ENCODE data around the gene PDZRN3. TPM values are rescaled to one million over a fixed set of nuclear protein-coding genes. Genes with fewer than 3 reads are reported as not detected.

Gene PDZRN3
- polyA plus RNA-seq, 2 of the 4 experiments (the other 2 are of a cell fraction): not detected

DNA sequence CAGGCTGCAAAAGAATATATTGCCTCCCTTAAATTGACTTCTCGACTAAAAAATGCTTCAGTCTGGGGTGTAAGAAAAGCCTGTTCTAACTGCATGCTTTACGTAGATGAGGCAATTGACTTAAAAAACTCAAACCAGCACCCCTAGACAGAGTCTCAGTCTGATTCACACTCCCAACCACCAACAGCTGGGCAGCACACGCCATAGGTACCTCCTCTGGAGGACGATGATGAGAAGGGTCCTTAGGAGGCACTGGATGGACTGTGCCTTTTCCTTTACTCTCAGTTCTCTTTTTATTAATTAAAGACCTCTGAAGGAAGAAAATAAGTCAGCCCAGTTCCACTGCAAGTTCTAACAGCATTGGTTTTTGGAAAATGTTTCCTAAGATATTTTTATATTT is 175.0 kb downstream of the PDZRN3 start:
- 14% methylated on average over 4 of the region's 4 CpGs for WGBS (ENCODE audit: missing lambda C conversion rate)
- CTCF ChIA-PET: no interaction called here
- FAIRE-seq: no peak
- no peak overlapping the region for H3K4me3 ChIP-seq
- POLR2A ChIA-PET: no interaction called here
- TF ChIP-seq MYC (IDR thresholded peaks at IDR 0.05; ENCODE audit: borderline replicate concordance, low read length) (no peak), MAFK (IDR thresholded peaks at IDR 0.05; ENCODE audit: partially characterized antibody) (no peak), CBX2 (IDR thresholded peaks at IDR 0.05; ENCODE audit: borderline replicate concordance, low read depth) (no peak), HOXB5 (CRISPR knock-in tag; IDR thresholded peaks at IDR 0.05) (no peak), CHD4 (IDR thresholded peaks at IDR 0.05; ENCODE audit: borderline replicate concordance) (no peak)
- TF ChIP-seq, protein P1, sequence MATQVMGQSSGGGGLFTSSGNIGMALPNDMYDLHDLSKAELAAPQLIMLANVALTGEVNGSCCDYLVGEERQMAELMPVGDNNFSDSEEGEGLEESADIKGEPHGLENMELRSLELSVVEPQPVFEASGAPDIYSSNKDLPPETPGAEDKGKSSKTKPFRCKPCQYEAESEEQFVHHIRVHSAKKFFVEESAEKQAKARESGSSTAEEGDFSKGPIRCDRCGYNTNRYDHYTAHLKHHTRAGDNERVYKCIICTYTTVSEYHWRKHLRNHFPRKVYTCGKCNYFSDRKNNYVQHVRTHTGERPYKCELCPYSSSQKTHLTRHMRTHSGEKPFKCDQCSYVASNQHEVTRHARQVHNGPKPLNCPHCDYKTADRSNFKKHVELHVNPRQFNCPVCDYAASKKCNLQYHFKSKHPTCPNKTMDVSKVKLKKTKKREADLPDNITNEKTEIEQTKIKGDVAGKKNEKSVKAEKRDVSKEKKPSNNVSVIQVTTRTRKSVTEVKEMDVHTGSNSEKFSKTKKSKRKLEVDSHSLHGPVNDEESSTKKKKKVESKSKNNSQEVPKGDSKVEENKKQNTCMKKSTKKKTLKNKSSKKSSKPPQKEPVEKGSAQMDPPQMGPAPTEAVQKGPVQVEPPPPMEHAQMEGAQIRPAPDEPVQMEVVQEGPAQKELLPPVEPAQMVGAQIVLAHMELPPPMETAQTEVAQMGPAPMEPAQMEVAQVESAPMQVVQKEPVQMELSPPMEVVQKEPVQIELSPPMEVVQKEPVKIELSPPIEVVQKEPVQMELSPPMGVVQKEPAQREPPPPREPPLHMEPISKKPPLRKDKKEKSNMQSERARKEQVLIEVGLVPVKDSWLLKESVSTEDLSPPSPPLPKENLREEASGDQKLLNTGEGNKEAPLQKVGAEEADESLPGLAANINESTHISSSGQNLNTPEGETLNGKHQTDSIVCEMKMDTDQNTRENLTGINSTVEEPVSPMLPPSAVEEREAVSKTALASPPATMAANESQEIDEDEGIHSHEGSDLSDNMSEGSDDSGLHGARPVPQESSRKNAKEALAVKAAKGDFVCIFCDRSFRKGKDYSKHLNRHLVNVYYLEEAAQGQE (IDR thresholded peaks at IDR 0.05): no peak
- TF ChIP-seq, protein P2, sequence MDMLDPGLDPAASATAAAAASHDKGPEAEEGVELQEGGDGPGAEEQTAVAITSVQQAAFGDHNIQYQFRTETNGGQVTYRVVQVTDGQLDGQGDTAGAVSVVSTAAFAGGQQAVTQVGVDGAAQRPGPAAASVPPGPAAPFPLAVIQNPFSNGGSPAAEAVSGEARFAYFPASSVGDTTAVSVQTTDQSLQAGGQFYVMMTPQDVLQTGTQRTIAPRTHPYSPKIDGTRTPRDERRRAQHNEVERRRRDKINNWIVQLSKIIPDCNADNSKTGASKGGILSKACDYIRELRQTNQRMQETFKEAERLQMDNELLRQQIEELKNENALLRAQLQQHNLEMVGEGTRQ (IDR thresholded peaks at IDR 0.05): no peak
- no peak for ATAC-seq
- no peak overlapping the region for H3K27ac ChIP-seq
- no peaks in the 10 kb centered on the region for H3K9me3 ChIP-seq
- no peaks in the 10 kb centered on the region for H3K4me1 ChIP-seq
- no peak overlapping the region for H3K4me2 ChIP-seq
- DNase-seq (ENCODE audit: low read depth in 1 of 2, low spot score in 1 of 2): no peak

DNA sequence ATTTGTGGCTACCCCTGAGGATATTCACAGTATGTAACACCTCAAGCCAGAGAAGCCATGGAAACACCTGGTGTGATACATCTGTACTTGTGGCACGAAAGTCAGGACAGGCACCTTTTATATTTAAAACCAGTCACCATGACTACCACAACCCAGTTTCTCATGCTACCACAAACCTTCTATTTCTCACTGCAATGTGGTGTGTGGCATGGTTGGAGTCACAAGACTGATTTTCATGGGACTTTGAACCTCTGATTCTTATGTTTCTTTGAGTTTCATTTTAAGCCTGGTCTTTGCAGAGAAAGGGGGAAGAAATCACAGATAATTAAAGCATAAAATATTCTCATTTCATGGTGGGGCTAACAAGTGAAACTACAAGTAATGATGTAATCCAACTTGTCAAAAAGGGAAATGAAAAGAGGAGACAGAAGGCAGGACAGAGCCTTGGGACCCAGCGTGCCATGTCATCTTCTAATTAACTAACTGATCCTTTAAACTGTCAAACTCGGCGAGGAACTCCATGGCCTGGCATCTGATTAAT is 175.9 kb downstream of the PDZRN3 start:
- 18% methylated on average over 4 of the region's 4 CpGs for WGBS (ENCODE audit: missing lambda C conversion rate)
- H3K4me2 ChIP-seq: no peak overlapping the region
- no peak for TF ChIP-seq PHF8 (IDR thresholded peaks at IDR 0.05; ENCODE audit: borderline replicate concordance, low read depth)
- no peak for TF ChIP-seq HOXA7 (CRISPR knock-in tag; IDR thresholded peaks at IDR 0.05)
- TF ChIP-seq RARB (CRISPR knock-in tag; IDR thresholded peaks at IDR 0.05): no peak
- no peak for TF ChIP-seq SMC3 (IDR thresholded peaks at IDR 0.05)
- TF ChIP-seq ZSCAN20 (CRISPR knock-in tag; IDR thresholded peaks at IDR 0.05): no peak
- no peak for TF ChIP-seq POLR2A (IDR thresholded peaks at IDR 0.05; ENCODE audit: low read length)
- TF ChIP-seq HOXB13 (CRISPR knock-in tag; IDR thresholded peaks at IDR 0.05; ENCODE audit: low read depth): no peak
- TF ChIP-seq FOSB (CRISPR knock-in tag; IDR thresholded peaks at IDR 0.05): no peak
- no peak for TF ChIP-seq ZFP36 (IDR thresholded peaks at IDR 0.05; ENCODE audit: borderline replicate concordance, partially characterized antibody)
- TF ChIP-seq KDM1A (IDR thresholded peaks at IDR 0.05; ENCODE audit: low read depth): no peak
- no peaks in the 10 kb centered on the region for H3K4me1 ChIP-seq
- FAIRE-seq (no peak), DNase-seq (ENCODE audit: low read depth in 1 of 2, low spot score in 1 of 2) (no peak), ATAC-seq (no peak)
- no peak overlapping the region for H3K4me3 ChIP-seq
- CTCF ChIA-PET: no interaction called here
- no peak overlapping the region for H3K27ac ChIP-seq
- no peaks in the 10 kb centered on the region for H3K9me3 ChIP-seq
- POLR2A ChIA-PET: no interaction called here

DNA sequence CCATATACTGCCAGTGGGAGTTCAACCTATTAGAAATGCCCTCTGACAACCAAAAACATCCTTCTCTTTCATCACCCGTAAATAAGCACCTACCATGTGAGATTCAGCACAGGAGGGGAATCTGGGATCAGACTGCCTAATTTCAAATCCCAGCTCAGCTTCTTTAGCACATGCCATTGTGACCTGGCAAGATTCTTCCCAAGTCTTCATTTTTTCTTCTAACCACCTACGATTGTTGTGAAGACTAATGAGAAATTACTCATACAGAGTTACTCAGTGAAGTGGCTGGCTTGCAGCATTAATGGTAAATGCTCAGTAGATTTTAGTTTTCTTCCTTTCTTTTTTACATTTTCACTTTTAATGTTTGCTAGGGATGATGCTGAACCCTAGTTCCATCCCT is 176.7 kb downstream of the PDZRN3 start:
- no peak overlapping the region for H3K27ac ChIP-seq
- DNase-seq (ENCODE audit: low read depth in 1 of 2, low spot score in 1 of 2) (no peak), FAIRE-seq (no peak), ATAC-seq (no peak)
- H3K4me3 ChIP-seq: no peak overlapping the region
- no peak for TF ChIP-seq CBX2 (IDR thresholded peaks at IDR 0.05; ENCODE audit: borderline replicate concordance, low read depth)
- no peak for TF ChIP-seq TFCP2L1 (CRISPR knock-in tag; IDR thresholded peaks at IDR 0.05)
- TF ChIP-seq, protein P3, sequence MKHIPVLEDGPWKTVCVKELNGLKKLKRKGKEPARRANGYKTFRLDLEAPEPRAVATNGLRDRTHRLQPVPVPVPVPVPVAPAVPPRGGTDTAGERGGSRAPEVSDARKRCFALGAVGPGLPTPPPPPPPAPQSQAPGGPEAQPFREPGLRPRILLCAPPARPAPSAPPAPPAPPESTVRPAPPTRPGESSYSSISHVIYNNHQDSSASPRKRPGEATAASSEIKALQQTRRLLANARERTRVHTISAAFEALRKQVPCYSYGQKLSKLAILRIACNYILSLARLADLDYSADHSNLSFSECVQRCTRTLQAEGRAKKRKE (CRISPR knock-in tag; IDR thresholded peaks at IDR 0.05; ENCODE audit: low read depth): no peak
- TF ChIP-seq RNF2 (IDR thresholded peaks at IDR 0.05; ENCODE audit: borderline replicate concordance, low read depth): no peak
- TF ChIP-seq, protein P1 (IDR thresholded peaks at IDR 0.05): no peak
- no peaks in the 10 kb centered on the region for H3K4me1 ChIP-seq
- H3K4me2 ChIP-seq: no peak overlapping the region
- 4% methylated on average over 2 of the region's 2 CpGs for WGBS (ENCODE audit: missing lambda C conversion rate)
- H3K9me3 ChIP-seq: no peaks in the 10 kb centered on the region
- POLR2A ChIA-PET: no interaction called here
- CTCF ChIA-PET: no interaction called here
